GM12872 (cell line): Measurements from ENCODE around the gene FLT1.

ENCODE experiments used
- CTCF ChIP-seq: IDR thresholded peaks from 3 replicates; pipeline ENCODE4 v1.5.1; 2011; ENCODE audit warnings: low read depth, mild to moderate bottlenecking, low read length, moderate library complexity; ENCODE audit not compliant: insufficient read depth

The FLT1 gene

GRCh38 chr13:28528388-28528787, 33.5 kb upstream of the FLT1 start:
- no peak for TF ChIP-seq CTCF

- TF ChIP-seq CTCF = no peak
Observed at GRCh38 chr13:28527629-28528028, 32.7 kb upstream of the FLT1 start.

GRCh38 chr13:28526876-28527275, 31.9 kb upstream of the FLT1 start:
- no peak for TF ChIP-seq CTCF

- no peak for TF ChIP-seq CTCF
Observed at GRCh38 chr13:28522871-28523270, 27.9 kb upstream of the FLT1 start.

GRCh38 chr13:28513745-28514144, 18.8 kb upstream of the FLT1 start:
- no peak for TF ChIP-seq CTCF

GRCh38 chr13:28510542-28510941, 15.6 kb upstream of the FLT1 start:
- TF ChIP-seq CTCF = no peak

GRCh38 chr13:28510066-28510465, 15.1 kb upstream of the FLT1 start:
- TF ChIP-seq CTCF = no peak
